ENCODE data around the gene LRRC61.
A peak's percentile ranks its signal among the peaks of the same experiment; 100 is the strongest.

The LRRC61 gene

DNA sequence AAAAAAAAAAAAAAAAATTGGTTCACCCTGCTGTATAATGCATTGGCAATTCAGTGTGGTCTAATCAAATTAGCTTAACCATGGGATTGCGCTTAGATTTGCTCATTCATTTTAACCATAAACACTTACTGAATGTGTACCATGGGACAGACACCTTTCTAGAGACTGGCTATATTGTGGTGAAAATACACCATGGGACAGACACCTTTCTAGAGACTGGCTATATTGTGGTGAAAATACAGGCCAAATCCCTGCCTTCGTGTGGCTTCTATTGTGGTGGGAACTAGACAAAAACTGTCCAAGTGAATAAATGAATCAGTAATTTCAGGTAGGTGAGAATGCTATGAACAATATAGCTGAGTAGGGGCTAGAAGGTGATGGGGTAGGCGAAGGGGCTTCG is 35.3 kb downstream of the LRRC61 start:
- Histone ChIP-seq H3K36me3 (ENCODE audit: control insufficient read depth in 4 of 4, insufficient read depth in 4 of 4, low read length in 3 of 4) (no peaks in the 10 kb centered on the region), H3K4me3 (ENCODE audit: control insufficient read depth in 1 of 7, extremely low read depth in 1 of 7, insufficient read depth in 4 of 7, low read depth in 2 of 7, low read length in 6 of 7) (no peak overlapping the region), H3K9me3 (ENCODE audit: control extremely low read depth in 1 of 5, control insufficient read depth in 4 of 5, insufficient read depth in 2 of 5, low read depth in 1 of 5, low read length in 4 of 5) (no peaks in the 10 kb centered on the region), H3K27me3 (replicated peaks in 2 of 5; ENCODE audit: control insufficient read depth in 4 of 5, insufficient read depth in 5 of 5, low read length in 4 of 5) (no peaks in the 10 kb centered on the region), H3K27ac (ENCODE audit: insufficient read depth in 1 of 2, low read depth in 1 of 2, low read length in 2 of 2, poor library complexity in 1 of 2, severe bottlenecking in 2 of 2) (no peak overlapping the region), H3K4me1 (ENCODE audit: control extremely low read depth in 1 of 4, control insufficient read depth in 4 of 4, insufficient read depth in 4 of 4, low read length in 3 of 4) (peaks cover 29 to 71% (median 58%) of the 10 kb centered on the region in 4 experiments)
- ChIA-PET POLR2A (interaction anchor here (0.7 to 1.6 kb wide), 2 partner anchors 11 to 23 kb away, joined by 3 to 11 read pairs; partner anchors contain the start of gene REPIN1), CTCF (interaction anchor here (0.7 to 4.5 kb wide), 7 partner anchors 8 to 33 kb away, joined by 3 to 30 read pairs (median 22); partner anchors contain the start of gene REPIN1)
- 100% methylated on average over 3 of the region's 4 CpGs for WGBS (ENCODE audit: insufficient coverage)
- peak in 1 of 3 donors; percentile 30 for DNase-seq

DNA sequence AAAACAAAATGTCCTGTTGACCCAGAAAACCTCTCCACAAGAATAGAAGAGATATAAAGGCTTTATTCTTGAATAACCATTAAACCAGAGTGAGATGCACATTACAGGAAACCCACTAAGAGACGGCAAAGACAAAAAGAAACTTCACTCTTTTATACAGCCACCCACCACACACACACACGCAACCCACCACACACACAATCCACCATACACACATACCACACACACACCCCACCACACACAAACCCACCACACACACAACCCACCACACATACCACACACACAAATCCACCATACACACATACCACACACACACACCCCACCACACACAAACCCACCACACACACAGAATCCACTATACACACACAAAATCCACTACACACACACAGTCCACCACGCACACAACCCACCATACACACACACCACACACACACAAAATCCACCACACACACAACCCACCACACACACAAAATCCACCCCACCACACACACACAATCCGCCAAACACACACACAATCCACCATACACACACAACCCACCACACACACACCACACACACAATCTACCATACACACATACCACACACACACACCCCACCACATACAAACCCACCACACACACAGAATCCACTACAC is 36.0 kb downstream of the LRRC61 start:
- POLR2A ChIA-PET, result interaction anchor here (1.6 kb wide), 1 partner anchor 11 kb away, joined by 11 read pairs; the partner anchor contains the start of gene REPIN1
- Histone ChIP-seq H3K4me3 (ENCODE audit: control insufficient read depth in 1 of 7, extremely low read depth in 1 of 7, insufficient read depth in 4 of 7, low read depth in 2 of 7, low read length in 6 of 7) (no peak overlapping the region), H3K27me3 (replicated peaks in 2 of 5; ENCODE audit: control insufficient read depth in 4 of 5, insufficient read depth in 5 of 5, low read length in 4 of 5) (no peaks in the 10 kb centered on the region), H3K27ac (ENCODE audit: insufficient read depth in 1 of 2, low read depth in 1 of 2, low read length in 2 of 2, poor library complexity in 1 of 2, severe bottlenecking in 2 of 2) (no peak overlapping the region), H3K9me3 (ENCODE audit: control extremely low read depth in 1 of 5, control insufficient read depth in 4 of 5, insufficient read depth in 2 of 5, low read depth in 1 of 5, low read length in 4 of 5) (no peaks in the 10 kb centered on the region), H3K36me3 (ENCODE audit: control insufficient read depth in 4 of 4, insufficient read depth in 4 of 4, low read length in 3 of 4) (no peaks in the 10 kb centered on the region), H3K4me1 (ENCODE audit: control extremely low read depth in 1 of 4, control insufficient read depth in 4 of 4, insufficient read depth in 4 of 4, low read length in 3 of 4) (peaks cover 35 to 78% (median 64%) of the 10 kb centered on the region in 4 experiments)
- DNase-seq, result peak in 2 of 3 donors; percentile 53 to 76
- CTCF ChIA-PET, result interaction anchor here (1.5 to 4.5 kb wide), 3 partner anchors 8 to 30 kb away, joined by 5 to 27 read pairs (median 27); partner anchors contain the start of gene REPIN1
- 100% methylated on average over 1 of the region's 4 CpGs for whole genome bisulfite sequencing (ENCODE audit: insufficient coverage)

DNA sequence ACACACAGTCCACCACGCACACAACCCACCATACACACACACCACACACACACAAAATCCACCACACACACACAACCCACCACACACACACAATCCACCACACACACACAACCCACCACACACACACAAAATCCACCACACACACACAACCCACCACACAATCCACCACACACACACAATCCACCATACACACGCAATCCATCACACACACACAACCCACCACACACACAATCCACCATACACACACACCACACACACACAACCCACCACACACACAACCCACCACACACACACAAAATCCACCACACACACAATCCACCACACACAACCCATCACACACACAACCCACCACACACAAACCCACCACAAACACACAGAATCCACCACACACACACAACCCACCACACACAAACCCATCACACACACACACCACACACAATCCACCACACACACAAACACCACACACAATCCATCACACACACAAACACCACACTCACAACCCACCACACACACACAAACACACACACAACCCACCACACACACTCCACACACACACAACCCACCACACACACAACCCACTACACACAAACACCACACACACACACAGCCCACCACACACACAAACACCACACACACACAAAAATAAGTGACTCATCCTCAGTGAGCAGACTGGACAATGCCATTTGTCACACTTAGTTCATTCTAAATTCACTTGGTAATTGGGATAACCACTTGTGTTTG is 36.6 kb downstream of the LRRC61 start:
- ChIA-PET POLR2A (no interaction called here), CTCF (no interaction called here)
- WGBS (ENCODE audit: insufficient coverage), result 100% methylated on average over 1 of the region's 2 CpGs
- H3K9me3 ChIP-seq (ENCODE audit: control extremely low read depth in 1 of 5, control insufficient read depth in 4 of 5, insufficient read depth in 2 of 5, low read depth in 1 of 5, low read length in 4 of 5), result no peaks in the 10 kb centered on the region
- H3K4me3 ChIP-seq (ENCODE audit: control insufficient read depth in 1 of 7, extremely low read depth in 1 of 7, insufficient read depth in 4 of 7, low read depth in 2 of 7, low read length in 6 of 7), result no peak overlapping the region
- DNase-seq, result peak in 1 of 3 donors; percentile 73
- H3K36me3 ChIP-seq (ENCODE audit: control insufficient read depth in 4 of 4, insufficient read depth in 4 of 4, low read length in 3 of 4), result no peaks in the 10 kb centered on the region
- peaks cover 42 to 81% (median 70%) of the 10 kb centered on the region in 4 experiments for H3K4me1 ChIP-seq (ENCODE audit: control extremely low read depth in 1 of 4, control insufficient read depth in 4 of 4, insufficient read depth in 4 of 4, low read length in 3 of 4)
- H3K27ac ChIP-seq (ENCODE audit: insufficient read depth in 1 of 2, low read depth in 1 of 2, low read length in 2 of 2, poor library complexity in 1 of 2, severe bottlenecking in 2 of 2), result no peak overlapping the region
- no peaks in the 10 kb centered on the region for H3K27me3 ChIP-seq (replicated peaks in 2 of 5; ENCODE audit: control insufficient read depth in 4 of 5, insufficient read depth in 5 of 5, low read length in 4 of 5)

DNA sequence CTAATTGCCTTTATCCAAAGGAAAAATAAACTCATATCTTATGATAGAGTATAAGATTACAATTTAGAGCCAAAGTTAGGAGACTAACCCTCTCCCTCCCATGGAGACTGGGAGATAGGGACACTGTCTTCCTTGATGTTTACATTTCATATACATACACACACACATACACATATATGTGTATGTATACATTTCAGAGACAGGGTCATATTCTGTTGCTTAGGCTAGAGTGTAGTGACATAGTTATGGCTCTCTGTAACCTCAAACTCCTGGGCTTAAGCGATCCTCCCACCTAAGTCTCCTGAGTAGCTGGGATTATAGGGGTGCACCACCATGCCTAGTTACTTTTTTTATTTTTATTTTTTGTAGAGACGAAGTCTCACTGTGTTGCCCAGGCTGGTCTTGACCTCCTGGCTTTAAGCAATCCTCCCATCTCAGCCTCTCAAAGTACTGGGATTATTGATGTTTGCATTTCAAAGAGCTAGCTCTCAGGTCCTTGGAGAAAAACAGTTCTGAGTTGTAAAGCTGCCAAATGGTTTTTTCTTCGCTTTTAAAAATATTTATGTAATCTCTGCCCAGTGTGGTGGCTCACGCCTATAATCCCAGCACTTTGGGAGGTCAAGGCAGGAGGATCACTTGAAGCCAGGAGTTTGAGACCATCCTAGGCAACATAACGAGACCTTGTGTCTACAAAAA is 37.4 kb downstream of the LRRC61 start:
- Histone ChIP-seq H3K27ac (ENCODE audit: insufficient read depth in 1 of 2, low read depth in 1 of 2, low read length in 2 of 2, poor library complexity in 1 of 2, severe bottlenecking in 2 of 2) (no peak overlapping the region), H3K9me3 (ENCODE audit: control extremely low read depth in 1 of 5, control insufficient read depth in 4 of 5, insufficient read depth in 2 of 5, low read depth in 1 of 5, low read length in 4 of 5) (no peaks in the 10 kb centered on the region), H3K36me3 (ENCODE audit: control insufficient read depth in 4 of 4, insufficient read depth in 4 of 4, low read length in 3 of 4) (no peaks in the 10 kb centered on the region), H3K4me3 (ENCODE audit: control insufficient read depth in 1 of 7, extremely low read depth in 1 of 7, insufficient read depth in 4 of 7, low read depth in 2 of 7, low read length in 6 of 7) (no peak overlapping the region), H3K27me3 (replicated peaks in 2 of 5; ENCODE audit: control insufficient read depth in 4 of 5, insufficient read depth in 5 of 5, low read length in 4 of 5) (no peaks in the 10 kb centered on the region), H3K4me1 (ENCODE audit: control extremely low read depth in 1 of 4, control insufficient read depth in 4 of 4, insufficient read depth in 4 of 4, low read length in 3 of 4) (peaks cover 49 to 80% (median 71%) of the 10 kb centered on the region in 4 experiments)
- no peak for DNase-seq
- ChIA-PET POLR2A (no interaction called here), CTCF (no interaction called here)
- 91% methylated on average over 5 of the region's 5 CpGs for whole genome bisulfite sequencing (ENCODE audit: insufficient coverage)

DNA sequence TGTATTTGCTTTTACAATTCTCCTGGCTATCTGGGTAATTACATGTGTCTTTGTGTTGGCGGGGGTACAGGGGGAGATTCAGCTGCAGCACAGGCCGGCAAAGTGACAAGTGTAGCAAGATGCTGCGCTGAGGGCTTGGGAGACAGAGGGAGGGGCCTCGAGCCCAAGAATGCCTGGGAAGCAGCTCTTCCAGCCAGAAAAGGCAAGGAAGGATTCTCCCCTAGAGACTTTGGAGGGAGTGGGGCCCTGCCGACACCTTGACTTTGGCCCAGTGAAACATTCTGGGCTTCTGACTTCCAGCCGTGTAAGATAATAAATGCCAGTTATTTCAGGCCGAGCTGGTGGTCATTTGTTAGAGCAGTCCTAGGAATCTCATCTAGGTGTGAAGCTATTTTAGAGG is 38.2 kb downstream of the LRRC61 start:
- no peaks in the 10 kb centered on the region for H3K27me3 ChIP-seq (replicated peaks in 2 of 5; ENCODE audit: control insufficient read depth in 4 of 5, insufficient read depth in 5 of 5, low read length in 4 of 5)
- 98% methylated on average over 5 of the region's 7 CpGs for WGBS (ENCODE audit: insufficient coverage)
- H3K27ac ChIP-seq (ENCODE audit: insufficient read depth in 1 of 2, low read depth in 1 of 2, low read length in 2 of 2, poor library complexity in 1 of 2, severe bottlenecking in 2 of 2), result no peak overlapping the region
- no peak for DNase-seq
- H3K4me3 ChIP-seq (ENCODE audit: control insufficient read depth in 1 of 7, extremely low read depth in 1 of 7, insufficient read depth in 4 of 7, low read depth in 2 of 7, low read length in 6 of 7), result no peak overlapping the region
- CTCF ChIA-PET, result interaction anchor here (1.0 to 1.7 kb wide), 2 partner anchors 8 to 15 kb away, joined by 4 read pairs; no protein-coding TSS in a partner anchor
- H3K4me1 ChIP-seq (ENCODE audit: control extremely low read depth in 1 of 4, control insufficient read depth in 4 of 4, insufficient read depth in 4 of 4, low read length in 3 of 4), result peaks cover 52 to 81% (median 72%) of the 10 kb centered on the region in 4 experiments
- H3K9me3 ChIP-seq (ENCODE audit: control extremely low read depth in 1 of 5, control insufficient read depth in 4 of 5, insufficient read depth in 2 of 5, low read depth in 1 of 5, low read length in 4 of 5), result no peaks in the 10 kb centered on the region
- POLR2A ChIA-PET, result no interaction called here
- no peaks in the 10 kb centered on the region for H3K36me3 ChIP-seq (ENCODE audit: control insufficient read depth in 4 of 4, insufficient read depth in 4 of 4, low read length in 3 of 4)

DNA sequence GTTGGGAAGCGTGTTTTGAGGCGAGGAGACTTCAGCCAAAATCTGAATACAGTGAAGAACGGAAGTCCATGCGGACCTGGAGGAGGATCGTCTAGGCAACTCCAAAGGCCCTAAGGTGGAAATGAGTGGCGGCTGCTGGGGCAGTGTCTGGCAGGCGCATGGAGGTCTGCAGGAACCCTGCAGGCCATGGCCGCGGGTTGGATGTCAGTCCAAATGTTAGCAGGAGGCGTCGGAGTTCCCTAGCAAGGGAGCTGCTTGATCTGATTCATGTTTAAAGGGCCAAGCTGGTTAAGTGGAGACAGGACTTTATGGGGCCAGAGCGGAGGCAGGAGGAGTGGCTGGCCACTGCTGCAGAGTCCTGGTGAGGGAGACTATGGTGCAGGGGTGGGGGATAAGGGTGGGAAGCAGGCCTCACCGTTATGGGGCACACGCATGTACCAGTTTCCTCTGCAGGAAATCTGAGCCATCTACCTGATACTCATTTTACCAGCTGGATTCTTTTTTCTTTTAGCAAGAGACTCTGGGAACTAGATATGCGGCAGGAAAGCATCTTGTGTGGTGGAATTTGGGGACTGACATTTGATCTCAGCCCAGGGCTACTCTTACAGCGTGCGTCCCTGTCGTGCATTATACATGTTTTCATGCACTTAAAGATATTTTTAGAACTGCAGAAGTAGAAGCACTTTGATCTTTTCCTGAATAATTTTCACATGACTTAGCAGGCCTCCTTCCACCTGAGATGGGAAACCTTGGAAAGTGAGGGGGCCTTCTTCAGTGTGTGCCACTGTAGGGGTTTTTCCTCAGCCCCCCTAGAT is 38.9 kb downstream of the LRRC61 start:
- no peaks in the 10 kb centered on the region for H3K27me3 ChIP-seq (replicated peaks in 2 of 5; ENCODE audit: control insufficient read depth in 4 of 5, insufficient read depth in 5 of 5, low read length in 4 of 5)
- 66% methylated on average over 14 of the region's 18 CpGs for WGBS (ENCODE audit: insufficient coverage)
- no peaks in the 10 kb centered on the region for H3K9me3 ChIP-seq (ENCODE audit: control extremely low read depth in 1 of 5, control insufficient read depth in 4 of 5, insufficient read depth in 2 of 5, low read depth in 1 of 5, low read length in 4 of 5)
- H3K4me1 ChIP-seq (ENCODE audit: control extremely low read depth in 1 of 4, control insufficient read depth in 4 of 4, insufficient read depth in 4 of 4, low read length in 3 of 4), result peaks cover 50 to 82% (median 71%) of the 10 kb centered on the region in 4 experiments
- H3K4me3 ChIP-seq (ENCODE audit: control insufficient read depth in 1 of 7, extremely low read depth in 1 of 7, insufficient read depth in 4 of 7, low read depth in 2 of 7, low read length in 6 of 7), result no peak overlapping the region
- no peaks in the 10 kb centered on the region for H3K36me3 ChIP-seq (ENCODE audit: control insufficient read depth in 4 of 4, insufficient read depth in 4 of 4, low read length in 3 of 4)
- CTCF ChIA-PET, result interaction anchor here (1.0 to 1.7 kb wide), 3 partner anchors 9 to 45 kb away, joined by 3 to 4 read pairs (median 4); no protein-coding TSS in a partner anchor
- H3K27ac ChIP-seq (ENCODE audit: insufficient read depth in 1 of 2, low read depth in 1 of 2, low read length in 2 of 2, poor library complexity in 1 of 2, severe bottlenecking in 2 of 2), result no peak overlapping the region
- POLR2A ChIA-PET, result no interaction called here
- DNase-seq, result no peak
